ENCODE results near the gene ATR.

- TF ChIP-seq CTCF (IDR thresholded peaks at IDR 0.05; ENCODE audit: insufficient read depth, low read length) = no peak
- no peak for TF ChIP-seq POLR2AphosphoS5 (IDR thresholded peaks at IDR 0.05; ENCODE audit: low read depth)
- no peak for TF ChIP-seq REST (IDR thresholded peaks at IDR 0.05; ENCODE audit: insufficient replicate concordance, low read depth)
- no peak for TF ChIP-seq GABPA (IDR thresholded peaks at IDR 0.05; ENCODE audit: low read depth)
- TF ChIP-seq SPI1 (IDR thresholded peaks at IDR 0.05; ENCODE audit: borderline replicate concordance, low read depth) = no peak
Measured at GRCh38 chr3:142588703-142589102, 10.2 kb upstream of the ATR start.

Measured in HL-60 (cell line).